CD1c-positive myeloid dendritic cell (primary cell): ENCODE results near the gene RNF151.
A peak's percentile ranks its signal among the peaks of the same experiment; 100 is the strongest.
"Not testable (repeated sequence)": the region's sequence is repeated elsewhere in the genome, so short reads cannot be mapped to it uniquely, and the experiment has no call there.

Experiments
- DNase-seq: peaks from one replicate; pipeline ENCODE4 v3.0.0-alpha.2; 2016; ENCODE audit errors: extremely low spot score

The RNF151 gene, protein sequence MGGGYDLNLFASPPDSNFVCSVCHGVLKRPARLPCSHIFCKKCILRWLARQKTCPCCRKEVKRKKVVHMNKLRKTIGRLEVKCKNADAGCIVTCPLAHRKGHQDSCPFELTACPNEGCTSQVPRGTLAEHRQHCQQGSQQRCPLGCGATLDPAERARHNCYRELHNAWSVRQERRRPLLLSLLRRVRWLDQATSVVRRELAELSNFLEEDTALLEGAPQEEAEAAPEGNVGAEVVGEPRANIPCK

DNA sequence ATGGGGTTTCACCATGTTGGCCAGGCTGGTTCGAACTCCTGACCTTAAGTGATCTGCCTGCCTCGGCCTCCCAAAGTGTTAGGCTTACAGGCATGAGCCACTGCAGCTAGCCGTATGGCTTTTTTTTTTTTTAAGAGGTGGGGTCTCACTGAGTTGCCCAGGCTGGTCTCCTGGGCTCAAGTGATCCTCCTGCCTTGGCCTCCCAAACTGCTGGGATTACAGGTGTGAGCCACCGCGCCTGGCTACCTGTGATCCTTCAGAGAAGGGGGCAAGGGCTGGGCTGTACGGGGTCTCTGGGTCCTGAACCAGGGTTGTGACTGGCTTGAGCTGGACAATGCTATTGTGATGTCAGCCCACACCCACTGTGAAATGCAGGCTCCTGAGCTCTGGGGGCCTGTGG, at the start of gene RNF151:
RNF151 (plus strand) TSS at position 397 of the 400 bp plus-strand sequence. CDS start 26 bp downstream, outside the sequence.
- DNase-seq: no peak

DNA sequence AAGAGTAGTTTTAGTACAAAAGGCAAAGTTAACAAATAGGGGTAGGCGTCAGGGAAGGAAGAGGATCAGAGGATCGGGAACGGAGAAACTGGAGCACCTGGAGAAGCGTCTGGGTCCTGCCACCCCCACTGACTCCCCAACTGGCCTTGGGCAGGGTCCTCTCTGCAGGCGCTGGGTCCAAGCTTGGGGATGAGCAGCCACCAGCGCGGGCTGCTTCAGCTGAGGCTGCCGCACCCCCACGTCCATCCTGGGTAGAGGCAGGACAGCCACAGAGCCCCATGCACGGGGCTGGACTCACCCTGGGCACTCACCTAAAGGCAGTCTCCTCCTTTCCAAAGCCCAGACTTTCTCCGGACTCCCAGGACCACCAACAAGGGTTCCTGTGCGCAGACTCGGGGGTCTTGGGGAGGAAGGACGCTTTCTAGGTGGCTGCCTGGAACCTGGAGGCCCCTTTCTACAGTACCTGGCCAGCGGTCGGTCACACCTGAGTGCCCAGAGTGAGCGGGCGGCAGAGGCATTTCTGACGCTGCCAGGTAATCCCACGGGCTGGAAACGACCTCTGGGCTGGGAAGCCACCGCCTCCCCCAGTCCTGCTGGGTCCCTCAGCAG, 49.5 kb upstream of the RNF151 start:
- no peak for DNase-seq

DNA sequence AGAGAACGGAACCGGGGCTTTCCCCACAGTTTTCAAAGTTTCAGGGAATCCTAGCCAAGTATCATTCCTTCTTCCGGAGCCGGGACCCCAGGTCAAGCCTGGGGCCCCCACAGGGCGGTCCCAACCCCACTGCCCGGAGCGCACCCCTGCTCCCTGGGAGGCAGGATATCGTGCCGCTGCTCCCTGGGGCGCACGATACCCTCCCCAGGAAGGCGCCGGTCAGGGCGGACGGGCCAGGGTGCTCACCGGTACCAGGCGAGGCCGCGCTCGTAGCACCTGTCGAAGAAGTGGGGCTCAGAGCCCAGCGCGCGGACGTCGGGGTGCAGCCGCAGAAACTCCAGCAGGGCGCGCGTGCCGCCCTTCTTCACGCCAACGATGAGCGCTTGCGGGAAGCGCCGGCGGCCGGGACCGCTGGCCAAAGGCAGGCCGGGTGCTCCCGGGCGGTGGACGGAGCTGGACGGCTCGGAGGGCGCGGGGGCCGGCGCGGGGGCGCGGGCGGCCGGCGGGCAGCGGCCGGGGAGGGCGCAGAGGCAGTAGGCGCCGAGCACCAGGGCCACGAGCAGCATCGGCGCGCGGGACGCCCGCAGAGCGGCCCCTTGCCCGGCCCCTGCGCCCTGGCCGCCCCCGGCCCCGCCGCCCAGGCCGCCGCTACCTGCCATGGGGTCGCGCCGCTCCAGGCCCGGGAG, 48.8 kb upstream of the RNF151 start:
- no peak for DNase-seq

DNA sequence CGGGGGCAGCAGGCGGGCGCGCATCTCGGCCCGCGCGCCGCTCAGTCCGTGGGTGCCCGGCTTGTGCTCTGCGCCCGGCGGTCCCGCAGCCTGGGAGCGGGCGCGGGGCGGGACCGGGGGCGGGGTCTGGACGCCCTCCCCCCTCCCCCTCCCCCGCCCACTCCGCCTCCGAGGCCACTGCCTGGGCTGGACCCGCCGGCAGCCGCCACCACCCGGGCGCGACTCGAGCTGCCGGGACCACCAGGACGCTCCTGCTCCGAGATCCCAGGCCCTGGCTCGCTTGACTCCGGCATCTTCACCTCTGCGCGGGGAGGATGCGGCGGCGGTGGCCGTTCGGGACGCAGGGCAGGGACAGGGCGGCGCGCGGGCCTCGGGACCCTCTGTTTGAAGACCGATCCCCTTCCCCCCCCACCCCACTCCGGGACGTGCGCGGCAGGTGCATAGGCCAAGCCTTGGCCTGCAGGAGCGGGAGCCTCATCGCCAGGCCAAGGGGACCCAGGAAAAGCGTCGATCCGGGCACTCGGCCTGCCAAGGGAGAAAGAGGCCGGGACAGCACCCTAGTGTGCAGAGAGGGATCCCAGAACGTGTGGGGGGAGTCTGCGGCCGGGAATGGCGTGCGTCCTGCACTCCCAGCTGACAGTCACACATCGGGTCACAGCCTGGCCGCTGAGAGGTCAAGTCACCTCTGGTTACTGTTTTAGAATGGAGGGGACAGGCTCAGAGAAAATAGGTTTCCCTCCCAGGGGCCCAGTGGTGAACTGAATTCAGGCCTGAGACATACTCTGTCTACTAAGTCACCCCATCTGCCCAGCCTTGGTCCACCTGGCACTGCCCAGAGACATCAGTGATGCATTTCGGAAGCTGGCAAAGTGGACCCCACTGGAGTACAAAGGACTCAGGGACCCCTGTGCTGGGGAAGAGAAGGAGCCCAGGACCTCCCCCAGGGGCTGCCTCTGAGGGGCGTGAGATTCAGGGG, 48.0 kb upstream of the RNF151 start, which contains the start of gene HS3ST6:
HS3ST6 (minus strand) TSS at position 65 of the 976 bp plus-strand sequence. CDS start 92 bp downstream, outside the sequence.
- DNase-seq: no peak

DNA sequence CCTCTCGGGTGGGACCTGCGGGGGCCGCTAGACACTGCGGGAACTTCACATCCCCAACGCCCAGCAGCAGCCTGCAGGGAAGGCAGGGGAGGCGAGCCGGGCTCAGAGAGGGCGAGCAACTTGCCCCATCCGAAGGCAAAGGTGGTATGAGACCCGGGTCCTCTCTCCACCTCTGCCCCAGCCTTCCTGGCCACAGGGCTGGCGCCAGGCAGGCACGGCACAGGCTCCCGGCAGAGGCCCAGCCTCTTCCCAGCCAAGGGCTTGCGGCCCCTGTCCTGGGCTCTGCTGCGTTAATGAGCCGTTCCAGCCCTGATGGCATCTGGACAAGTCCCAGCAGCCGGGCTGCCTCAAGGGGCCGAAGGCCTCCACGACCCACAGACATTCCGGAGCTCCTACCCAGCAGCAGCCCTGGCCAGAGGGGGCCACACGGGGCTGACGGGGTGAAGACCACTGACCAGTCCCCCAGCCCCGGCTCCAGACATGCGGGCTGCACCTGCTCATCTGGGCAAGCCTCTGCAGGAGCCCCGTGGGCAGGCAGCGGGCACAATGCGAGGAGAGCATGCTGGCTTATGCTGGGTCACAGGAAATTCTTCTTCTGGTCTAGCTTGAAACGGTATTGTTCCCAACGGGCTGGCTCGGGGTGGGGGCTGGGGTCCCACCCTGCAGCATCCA, 47.2 kb upstream of the RNF151 start:
- no peak for DNase-seq

DNA sequence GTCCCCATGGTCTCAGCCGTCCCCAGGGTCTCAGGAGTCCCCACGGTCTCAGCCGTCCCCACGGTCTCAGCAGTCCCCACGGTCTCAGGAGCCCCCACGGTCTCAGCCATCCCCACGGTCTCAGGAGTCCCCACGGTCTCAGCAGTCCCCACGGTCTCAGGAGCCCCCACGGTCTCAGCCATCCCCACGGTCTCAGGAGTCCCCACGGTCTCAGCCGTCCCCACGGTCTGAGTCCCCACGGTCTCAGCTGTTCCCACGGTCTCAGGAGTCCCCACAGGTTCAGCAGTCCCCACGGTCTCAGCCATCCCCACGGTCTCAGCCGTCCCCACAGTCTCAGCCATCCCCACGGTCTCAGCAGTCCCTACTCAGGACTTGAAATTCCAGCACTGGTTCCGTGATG, 46.5 kb upstream of the RNF151 start:
- not testable (repeated sequence) for DNase-seq

DNA sequence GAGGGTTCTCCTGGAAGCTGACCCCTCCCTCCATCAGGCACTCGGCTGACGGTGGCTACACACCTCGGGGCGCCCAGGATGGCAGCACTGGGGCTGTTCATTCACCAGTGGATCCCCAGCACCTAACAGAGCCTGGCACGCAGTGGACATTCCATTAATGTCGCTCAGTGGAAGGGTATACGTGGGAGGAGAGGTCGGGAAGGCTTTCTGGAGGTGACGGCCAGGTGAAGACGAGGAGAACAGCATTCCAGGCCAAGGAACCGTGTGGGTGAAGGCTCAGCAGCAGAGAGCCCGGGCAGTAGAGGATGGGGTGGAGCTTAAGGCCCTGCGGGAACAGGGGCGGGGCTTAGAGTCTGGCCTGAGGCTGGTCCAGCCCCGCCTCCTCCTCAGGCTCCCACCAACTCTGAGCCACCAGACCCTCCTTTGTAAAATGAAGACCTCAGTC, 45.9 kb upstream of the RNF151 start:
- DNase-seq: no peak

DNA sequence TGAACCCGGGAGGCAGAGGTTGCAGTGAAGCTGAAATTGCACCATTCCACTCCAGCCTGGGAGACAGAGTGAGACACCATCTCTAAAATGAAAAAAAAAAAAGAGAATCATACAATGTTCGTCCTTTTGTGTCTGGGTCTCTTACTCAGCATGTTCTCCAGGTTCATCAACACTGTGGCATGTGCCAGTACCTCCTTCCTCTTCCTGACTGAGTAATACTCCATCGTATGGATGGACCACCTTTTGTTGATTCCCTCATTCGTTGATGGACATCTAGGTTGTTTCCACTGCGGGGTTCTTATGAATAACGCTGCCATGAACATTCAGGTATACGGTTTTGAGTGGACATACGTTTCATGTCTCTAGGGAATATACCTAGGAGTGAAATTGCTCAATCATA, 44.3 kb upstream of the RNF151 start:
- DNase-seq: no peak

DNA sequence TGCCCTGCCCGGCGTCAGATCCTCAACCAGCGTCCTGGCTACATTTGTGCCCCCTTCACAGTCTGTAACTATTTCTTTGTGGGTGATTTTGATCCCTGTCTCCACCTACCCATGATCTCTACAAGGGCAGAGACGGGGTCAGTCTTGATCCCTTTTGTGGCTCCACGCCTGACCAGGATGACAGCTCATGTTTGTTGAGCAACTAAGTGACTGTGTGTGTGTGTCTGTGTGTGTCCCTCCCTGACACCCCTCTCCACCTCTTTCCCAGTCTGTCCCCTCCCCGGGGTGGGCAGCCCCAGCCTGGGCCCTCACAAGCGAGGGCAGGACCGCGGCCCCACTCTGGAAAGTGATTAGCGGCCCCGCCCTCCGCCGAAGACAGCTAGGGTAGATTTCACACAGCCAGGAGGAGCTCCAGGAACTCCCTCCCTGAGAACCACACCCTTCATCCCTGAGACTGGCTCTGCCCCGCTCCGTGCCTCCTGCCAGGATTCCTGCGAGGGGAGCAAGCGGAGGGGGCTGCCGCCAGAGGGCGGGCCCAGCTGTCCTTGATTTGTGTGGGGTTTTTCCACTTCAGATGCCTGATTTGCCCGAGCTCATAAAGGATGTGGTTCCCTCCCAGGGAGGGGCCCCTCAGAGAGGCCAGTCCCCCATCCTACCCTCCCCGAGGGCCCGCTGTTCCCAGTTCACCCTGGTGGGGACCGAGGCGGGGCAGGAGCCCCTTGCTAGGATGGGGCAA, 43.2 kb upstream of the RNF151 start:
- DNase-seq: no peak

DNA sequence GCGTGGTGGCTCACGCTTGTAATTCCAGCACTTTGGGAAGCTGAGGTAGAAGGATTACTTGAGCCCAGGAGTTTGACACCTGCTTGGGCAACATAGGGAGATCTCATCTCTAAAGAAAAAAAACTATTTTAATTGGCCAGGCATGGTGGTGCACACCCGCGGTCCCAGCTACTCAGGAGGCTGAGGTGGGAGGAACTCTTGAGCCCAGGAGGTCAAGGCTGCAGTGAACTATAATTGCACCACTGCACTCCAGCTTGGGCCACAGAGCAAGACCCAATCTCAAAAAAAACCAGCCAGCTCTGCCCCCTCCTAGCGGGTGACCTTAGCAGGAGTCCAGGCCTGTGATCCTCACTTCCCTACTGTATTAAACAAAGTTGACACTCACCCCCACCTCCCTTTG, 42.6 kb upstream of the RNF151 start:
- DNase-seq: no peak

DNA sequence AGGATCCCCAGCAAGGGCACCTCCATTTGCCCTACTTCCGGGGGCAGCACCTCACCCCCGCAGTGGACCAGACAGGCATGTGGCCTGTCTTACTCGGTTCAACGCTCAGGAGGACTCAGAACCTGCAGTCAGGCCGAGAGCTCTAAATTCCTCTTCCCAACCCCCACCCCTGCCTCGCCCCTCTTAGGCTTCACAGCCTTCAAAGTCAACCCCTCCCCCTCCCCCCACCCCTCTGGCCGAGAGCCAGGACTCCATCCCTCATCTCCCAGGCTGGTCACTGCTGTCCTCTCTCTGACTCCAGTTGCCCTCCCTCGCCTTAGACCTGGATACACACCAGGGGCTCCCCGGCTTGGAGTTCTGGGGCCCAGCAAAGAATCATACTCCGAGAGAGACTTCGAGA, 40.4 kb upstream of the RNF151 start:
- DNase-seq: no peak

DNA sequence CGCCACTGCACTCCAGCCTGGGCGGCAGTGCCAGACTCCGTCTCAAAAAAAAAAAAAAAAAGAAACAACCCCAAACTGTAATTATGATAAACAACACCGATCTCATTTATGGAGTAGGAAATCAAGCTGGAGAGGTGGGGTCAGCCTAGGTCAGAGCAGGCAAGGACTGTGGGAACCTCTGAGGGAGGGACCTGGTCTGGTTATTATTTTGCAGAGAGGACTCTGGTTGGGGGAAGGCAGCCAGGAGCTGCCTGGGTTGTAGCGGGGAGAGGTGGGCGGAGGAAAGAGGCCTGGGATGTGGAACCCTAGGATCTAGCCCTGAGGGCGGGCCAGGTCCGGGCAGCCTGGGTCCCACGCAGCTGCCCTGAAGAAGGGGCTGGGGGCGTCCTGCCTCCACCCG, 37.6 kb upstream of the RNF151 start:
- no peak for DNase-seq

DNA sequence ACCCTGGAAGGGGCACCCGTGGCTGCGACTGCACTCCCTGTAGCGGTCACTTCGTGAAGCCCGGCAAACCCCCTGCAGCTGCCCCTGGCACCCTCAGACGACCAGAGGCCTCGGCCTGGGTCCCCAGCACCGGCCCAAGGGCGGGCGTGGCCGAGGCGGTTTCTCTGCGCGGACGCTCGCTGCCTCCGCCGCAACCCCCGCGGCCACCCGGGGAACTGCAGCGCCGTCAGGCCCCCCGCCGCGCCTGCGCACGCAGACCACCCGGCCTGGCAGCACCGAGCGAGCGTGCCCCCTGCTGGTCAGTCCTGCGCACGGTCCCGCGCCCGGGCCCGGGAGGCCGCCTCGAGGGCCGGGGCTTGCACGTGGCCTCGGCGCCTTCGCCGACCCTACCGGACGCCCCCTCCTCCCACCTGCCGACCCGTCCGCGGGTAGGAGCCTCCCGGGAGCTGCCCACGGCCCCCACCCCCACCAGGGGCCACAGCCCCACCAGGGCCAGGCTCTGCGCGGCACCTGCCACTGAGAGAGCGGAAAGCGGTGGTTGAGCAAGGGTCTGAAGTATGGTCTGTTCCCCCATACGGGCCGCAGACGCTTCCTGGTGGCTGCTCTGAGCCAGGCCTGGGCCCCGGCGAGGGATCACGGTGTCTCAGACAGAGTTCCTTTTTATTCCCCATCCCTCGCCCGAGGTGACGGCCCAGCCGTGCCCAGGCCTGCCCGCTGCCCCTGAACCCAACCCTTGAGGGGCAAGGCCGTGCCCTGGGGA, 36.9 kb upstream of the RNF151 start:
- peak; percentile 94 for DNase-seq

DNA sequence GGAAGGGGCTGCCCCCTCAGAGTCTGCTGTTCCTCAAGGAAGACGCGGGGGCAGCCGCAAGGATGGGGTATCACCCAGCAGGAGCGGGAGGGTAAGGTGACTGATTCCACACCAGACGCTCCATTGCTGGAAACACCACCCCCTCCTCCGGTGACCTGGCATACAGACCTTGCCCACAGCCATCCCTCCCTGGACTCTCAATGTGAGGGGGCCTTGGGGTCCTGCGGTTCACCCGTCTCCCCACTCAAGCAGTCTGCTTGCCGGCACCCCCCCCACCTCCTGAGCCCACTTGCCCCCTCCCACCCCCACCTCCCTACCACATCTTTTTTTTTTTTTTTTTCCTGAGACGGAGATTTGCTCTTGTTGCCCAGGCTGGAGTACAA, 36.3 kb upstream of the RNF151 start:
- DNase-seq: no peak

DNA sequence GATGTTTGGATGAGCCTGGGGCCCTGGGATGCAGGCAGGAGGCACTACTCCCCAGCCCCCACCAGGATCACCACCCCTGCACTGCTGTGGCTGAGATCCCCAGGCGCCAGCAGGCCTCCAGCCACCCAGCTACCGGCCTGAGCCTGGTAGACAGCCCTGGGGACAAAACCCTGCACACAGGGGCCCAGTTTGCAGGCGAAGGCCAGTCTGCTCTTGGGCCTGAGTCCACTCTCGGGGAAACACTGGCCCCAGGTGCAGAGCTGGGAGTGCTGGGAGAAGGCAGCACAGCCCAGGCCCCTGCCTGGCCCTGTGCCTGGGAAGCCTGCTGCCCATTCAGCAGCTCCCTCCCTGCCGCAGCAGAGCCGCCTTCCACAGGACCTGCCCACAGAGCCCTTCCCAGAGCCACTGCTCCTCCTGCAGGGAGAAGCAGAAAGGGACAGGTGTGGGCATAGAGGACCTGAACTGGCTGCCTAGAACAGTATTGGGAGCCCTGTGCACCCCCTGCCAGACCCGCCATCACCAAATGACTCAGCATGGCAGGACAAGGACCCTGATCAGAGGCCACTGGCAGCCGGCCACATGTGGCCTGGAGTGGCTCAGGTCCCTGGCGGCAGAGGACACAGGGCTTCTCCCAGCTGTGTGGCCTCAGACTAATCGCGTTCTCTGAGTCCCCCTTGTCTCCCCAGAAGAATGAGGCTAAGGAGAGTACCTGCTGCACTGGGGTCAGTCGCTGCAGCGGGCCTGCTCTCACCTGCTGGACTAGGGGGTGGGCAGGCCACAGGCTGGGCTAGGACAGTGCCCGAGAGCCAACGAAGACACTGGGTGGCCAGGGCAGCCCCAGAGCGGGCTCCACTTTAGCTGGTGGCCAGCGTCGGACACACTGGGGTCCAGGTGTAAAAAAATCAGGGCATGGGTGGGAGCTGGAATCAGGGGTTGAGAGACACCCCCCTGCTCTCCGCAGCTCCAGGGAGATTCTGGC, 34.3 kb upstream of the RNF151 start:
- no peak for DNase-seq

DNA sequence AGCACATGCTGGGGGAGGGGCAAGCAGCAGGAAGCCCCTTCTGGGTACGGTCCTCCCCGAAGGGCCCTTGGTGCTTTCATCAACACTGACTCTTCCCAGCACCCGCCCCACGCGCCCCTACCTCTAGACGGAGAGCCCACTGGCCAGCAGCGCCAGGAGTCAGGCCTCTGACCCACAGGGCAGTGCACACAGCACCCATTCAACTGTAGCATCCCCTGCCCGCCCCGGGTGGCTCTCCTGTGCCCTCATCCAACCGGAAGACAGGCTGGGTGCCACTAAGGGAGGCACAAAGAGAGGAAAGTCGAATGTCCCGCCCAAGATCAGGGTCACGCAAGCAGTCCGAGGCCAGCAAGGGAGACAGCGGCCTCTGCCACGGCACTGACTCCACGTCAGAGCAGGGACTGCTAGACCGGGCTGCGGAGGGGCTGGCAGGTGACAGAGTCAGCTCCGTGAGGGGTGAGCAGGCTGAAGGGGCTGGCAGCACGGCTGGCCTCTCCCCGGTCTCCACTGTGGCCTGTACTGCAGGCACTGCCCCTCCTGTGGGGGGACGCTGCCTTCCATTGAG, 33.5 kb upstream of the RNF151 start:
- DNase-seq: no peak

DNA sequence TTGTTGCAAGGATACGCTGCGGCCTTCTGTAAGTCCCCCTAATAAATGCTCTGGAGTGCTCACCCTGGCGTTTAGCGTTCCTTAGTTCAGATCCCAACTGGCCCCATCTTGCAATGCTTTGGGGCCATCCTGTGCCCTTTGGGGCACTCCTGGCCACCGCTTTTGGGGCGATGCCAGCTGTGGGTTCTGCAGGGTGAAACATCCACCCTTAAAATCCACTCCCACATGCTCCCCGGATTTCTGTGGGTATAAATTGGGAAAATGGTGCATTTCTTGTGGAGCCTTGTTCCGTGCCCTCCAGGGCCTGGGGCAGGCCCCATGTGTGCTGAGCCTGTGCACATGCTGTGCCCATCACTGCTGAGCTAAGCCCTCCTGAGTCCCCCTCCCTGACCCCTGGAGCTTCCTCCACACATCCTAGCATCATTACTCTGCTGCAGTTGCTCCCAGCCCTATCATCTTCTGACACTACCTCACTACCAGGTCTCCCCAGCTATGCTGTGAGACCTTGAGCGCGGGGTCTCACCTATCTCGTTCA, 29.6 kb upstream of the RNF151 start:
- DNase-seq: no peak

DNA sequence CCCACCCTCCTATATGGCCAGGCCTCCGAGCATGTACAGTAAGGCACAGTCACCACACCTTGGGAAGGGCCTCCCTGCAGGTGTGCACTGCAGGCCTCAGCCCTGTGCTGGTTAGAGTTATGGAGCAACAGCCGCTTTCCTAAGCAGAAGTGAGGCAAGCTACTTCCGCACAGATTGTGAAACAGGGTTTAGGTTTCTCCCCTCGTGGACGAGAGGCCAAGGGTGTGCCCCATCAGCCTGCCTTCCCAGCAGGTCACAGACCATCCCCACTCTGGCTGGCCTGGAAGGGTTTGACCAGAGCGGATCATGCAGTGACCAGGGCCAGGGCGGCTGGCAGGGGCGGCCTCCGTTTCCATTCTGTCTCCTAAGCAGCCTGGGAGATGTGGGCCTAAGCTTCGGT, 28.3 kb upstream of the RNF151 start:
- DNase-seq: peak; percentile 80
